ENCODE results near the gene TRIM41.

GRCh38 chr5:181217803-181218062 is 5.3 kb upstream of the TRIM41 start:
- no peak for TF ChIP-seq POLR2A (IDR thresholded peaks at IDR 0.05)
- TF ChIP-seq CTCF (IDR thresholded peaks at IDR 0.05): no peak
- no peak for TF ChIP-seq POLR2AphosphoS5 (IDR thresholded peaks at IDR 0.05)

All from prostate gland (tissue), 2 donors.